GM04504 (cell line): Measurements from ENCODE around the gene SCYGR8.

Source experiments
- DNase-seq: peaks from one replicate; pipeline ENCODE4 v3.0.0-alpha.2; 2012; ENCODE audit warnings: low read depth

The SCYGR8 gene

DNA sequence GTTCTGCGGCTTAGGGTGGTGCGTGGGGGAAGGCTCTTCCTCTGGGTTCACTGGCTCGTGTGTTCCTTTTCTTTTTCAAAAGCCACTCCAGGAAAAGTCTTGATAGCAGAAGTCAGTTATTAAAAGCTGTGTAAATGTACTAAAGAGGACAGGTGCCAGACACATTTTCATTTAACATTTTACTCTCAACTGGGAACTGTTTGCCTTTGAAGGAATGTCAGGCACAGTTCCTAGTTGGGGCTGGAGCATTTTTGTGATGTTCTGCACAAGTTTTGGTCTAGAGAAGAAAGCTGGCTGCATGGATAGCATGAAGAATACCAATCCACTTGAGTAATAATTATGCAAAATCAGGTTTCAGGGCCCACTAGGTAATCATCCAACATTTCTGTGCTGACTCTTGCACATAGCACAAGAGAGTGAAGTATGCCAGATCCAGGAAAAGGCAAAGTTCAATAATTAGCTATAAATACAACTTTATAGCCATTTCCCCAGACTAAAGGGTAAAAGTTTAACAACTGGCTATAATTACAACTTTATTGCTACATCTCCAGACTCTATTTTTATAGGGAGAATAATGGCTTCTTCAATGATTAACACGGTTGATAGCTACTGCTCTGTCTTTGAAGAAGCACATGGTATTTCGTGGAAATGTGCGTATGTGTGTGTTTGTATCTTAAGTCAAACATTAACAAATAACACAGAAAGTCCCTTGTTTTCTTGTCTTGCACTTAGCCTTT lies 16.2 kb downstream of the SCYGR8 start:
- no peak for DNase-seq

DNA sequence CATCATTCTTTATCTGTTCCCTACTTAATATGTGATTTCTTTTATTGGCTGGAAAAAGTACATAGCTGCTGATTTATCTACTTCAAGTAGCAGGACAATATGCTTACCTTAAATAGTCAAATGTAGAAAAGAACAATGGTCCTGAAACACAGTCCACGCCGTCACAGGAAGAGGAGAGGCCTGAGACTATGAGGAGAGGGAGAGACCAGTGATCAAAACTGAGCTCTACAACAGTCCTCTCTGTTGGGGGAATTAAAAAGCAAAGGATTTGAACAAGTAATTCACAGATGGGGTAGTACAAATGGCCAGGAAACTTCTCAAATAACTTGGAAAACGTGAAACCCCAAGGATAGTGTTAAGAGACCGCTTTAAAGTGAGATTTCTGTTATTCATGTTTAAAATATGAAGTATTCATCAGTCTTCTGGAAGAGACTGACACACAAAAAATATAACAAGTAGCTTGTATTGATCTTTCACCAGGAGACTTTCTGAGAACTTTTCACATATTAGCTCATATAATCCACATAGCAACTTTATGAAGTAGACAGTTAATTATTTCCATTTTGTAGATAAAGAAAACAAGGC lies 20.2 kb downstream of the SCYGR8 start:
- no peak for DNase-seq

DNA sequence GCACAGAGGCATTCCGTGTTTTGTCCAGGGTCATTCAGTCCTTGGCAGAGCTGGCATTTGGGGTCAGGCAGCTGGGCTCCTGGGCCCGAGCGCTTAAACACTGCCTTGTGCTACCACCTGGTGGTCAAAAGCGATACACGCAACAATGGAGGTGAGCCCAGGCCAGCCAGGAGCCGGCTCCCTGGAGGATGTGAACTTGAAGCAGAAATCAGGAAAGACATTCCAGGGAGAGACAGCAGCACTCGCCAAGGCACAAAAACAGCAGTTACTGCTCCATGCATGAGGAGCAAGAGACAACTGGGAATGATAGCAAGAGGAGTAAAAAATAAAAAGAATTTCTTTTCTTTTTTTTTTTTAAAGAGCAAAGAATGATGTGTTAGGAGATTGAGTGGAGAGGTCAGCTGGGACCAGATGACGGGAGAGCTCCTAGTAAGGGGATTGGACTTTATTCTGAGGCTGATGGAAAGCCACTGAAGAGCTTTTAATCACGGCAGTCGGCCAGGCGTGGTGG lies 20.7 kb downstream of the SCYGR8 start:
- DNase-seq = peak; percentile 39

DNA sequence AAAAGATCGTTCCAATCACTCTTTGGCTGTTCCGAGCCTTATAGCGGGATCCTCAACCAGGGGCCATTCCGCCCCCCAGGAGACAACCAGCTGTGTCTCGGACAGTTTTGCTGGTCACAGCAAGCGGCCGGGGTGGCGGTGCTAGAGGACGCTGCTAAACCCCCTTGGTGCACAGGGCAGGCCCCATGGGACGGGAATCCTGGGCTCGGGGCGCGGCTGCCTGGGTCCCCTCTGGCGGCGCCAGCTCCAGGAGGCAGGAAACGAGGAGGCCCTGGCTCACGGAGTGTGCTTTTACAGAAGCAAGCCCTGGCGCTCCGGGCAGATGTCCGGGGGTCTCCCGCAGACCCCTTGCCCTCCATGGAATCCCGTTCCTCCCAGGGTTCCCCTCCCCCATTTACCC lies 22.1 kb downstream of the SCYGR8 start:
- no peak for DNase-seq

DNA sequence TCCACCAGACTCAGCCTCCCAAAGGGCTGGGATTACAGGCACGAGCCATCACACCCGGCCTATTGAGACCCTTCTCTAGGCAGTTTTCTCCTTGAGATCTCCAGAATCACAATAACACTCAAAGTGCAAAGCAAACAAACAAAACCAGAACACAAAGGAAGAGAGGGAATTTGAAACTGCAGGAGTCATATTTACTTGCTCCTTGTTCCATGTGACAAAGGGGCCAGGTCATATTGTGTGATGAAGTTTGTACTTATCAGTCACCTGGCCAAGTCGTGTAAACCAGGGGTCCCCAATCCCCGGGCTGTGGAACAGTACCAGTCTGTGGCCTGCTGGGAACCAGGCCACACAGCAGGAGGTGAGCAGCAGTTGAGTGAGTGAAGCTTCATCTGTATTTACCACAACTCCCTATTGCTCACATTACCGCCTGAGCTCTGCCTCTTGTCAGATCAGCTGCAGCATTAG lies 26.5 kb downstream of the SCYGR8 start:
- no peak for DNase-seq

DNA sequence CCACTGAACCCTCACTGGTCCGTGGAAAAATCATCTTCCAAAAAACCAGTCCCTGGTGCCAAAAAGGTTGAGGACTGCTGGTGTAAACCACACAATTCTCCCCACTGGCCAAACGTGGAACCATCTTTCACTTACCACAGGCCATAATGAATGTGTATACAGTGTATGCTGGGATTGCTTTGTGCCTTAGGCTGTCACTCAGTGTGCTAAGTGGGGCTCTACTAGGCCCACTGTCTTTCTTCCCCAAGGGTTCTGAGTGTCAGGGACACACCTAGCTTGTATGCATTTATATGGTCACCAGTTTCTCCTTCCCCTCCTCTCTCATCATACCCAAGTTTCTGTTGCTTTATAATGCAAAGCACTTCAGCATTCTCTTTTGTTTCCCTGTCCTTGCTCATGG lies 27.2 kb downstream of the SCYGR8 start:
- no peak for DNase-seq

DNA sequence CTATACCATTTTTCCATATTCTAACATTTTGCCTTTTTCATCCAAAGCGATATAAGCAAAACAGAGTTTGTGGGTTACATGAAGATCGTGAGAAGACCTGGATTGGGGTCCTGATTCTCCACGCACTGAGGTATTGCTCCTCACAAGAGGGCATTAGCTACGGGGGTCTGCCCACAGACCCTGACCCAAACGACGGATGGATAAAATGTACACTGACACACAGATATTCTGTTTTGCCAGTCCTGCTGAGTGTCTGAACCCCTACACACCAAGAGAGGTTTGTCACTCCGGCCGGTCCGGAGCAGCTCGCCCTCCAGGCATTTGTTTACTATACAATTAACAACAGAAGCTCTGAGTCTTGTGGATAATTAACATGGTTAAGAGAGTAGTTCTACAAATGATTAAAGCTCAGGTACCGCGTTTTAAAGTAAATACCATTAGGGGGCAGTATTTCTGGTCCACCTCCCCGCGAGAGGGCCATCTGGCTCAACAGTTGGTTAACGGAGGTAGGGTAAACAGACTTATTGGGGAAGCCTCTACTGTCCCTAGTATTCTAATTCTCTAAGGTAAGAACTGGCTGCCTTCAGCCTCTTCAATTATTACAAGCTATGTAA lies 28.4 kb downstream of the SCYGR8 start:
- DNase-seq = no peak

DNA sequence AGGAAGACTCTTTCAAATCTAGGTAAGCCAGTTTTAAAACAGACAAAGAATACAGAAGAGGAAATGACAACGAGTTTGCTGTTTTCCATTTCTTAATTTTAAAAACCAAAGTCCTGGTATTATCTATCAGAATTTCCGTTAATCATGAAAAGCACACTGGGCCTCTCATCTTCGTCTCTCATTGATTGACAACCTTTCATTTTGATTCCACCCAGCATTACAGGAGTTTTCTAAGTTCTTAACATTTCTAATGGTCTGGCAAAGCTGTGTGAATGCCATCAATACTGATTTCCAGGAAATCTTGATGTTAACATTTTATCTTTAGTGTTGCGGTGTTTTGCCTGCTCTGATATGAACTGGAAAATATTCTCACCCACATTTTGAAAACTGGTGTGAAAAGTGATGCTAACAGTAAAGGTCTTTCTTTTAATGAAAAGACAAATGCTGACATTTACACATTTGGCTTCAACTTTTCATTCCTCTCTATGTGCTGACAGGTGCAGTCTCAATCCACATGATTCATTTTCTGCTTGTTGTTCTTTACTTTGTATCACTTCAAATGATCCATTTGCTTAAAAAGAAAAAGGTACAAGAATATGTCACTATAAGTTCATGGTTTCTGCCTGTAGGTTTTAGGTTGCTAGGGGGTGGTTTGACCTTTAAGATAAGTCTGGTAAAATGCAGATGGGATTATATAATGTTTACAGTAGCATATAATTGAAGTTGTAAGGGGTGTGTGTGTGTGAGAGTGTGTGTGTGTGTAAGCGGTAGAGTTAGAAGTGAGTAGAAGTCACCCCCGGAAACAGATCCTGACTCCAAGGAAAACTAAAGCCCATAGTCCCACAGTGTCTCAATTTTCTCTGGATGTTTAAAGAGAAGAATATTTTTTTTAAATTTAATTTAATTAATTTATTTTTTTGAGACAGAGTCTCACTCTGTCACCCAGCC lies 29.5 kb downstream of the SCYGR8 start:
- no peak for DNase-seq

DNA sequence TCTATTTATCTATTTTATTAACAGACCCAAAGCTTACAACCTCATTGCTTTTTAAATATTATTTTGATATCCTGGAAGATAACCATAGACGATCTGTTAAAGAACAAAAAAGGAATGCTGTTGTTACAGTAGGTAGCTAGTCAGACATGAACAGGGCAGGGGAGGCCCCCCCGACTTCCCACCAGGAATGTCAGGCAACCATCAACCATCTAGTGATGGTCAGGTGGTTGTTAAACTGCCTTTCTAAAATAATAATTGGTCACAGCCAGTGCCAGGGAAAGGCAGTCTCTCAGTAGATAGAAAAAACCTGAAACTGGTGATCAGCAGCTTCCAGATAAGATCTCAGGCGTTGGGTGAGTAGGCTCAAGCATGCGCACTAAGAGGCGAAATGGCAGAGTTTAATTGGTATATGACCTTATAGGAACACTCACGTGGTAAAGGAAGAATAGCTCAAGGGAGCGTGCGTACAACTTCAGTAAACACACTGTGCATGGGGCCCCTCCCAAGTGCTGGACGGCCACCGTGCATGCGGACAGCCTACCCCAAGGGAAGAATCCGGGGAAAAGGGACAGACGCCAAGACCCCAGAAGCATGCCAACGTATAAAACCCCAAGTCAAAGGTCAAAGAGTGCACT lies 35.4 kb downstream of the SCYGR8 start:
- no peak for DNase-seq

DNA sequence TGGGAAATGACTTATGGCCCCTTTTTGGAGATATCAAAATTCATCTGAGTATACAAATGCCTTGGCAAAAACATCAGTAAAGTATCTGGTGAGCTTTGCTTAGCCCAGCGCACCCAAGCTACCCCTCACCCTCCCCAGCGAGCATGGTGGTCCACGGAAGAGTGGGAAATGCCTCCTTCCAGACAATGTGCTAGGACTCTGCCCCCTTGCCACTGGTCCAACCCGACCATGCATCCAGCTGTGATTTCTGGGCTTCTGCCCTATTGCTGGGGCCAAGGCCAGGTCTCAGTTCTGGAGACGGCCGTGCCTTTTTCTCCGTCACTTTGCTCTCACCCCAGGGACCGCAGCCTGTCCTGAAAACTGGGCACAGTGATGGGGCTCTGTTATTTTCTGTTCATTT lies 36.1 kb downstream of the SCYGR8 start:
- no peak for DNase-seq

DNA sequence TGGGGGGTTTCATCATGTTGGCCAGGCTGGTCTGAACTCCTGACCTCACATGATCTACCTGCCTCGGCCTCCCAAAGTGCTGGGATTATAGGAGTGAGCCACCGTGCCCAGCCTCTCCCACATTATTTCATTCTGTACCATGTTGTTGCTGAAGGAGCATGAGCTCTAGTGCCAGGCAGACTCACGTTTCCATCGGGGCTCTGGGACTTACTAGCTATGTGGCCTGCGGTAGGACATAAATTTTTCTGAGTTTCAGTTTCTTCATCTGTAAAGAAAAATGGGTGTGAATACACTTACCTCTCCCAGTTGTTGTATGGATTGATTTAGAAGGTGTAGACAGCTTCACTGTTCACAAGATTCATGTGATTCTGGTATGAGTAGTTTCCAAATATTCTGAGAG lies 37.1 kb downstream of the SCYGR8 start:
- DNase-seq = no peak

DNA sequence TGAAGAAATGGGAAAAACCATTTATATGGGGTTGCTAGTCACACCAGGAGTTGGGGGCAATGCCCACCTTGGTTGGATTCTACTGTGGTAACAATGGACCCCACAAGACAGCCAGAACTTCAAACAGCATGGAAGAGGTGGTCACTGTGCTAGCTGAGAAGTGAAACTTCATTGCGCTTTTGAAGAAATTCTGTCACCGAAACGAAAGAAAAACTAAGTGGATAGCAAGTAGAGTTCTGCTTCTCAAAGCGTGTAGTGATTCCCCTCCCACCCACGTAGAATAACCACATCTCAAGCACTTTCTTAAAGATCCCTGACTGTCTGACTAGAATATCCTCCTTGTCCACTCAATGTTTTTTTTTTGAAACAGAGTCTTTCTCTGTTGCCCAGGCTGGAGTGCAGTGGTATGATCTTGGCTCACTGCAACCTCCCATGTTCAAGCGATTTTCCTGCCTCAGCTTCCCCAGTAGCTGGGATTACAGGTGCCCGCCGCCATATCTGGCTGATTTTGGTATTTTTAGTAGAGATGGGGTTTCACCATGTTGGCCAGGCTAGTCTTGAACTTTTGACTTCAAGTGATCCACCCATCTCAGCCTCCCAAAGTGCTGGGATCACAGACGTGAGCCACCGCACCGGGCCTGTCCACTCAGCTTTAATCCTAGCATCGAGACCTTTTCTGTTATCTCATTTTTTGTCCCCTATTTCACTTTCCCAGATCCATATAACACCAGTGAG lies 37.9 kb downstream of the SCYGR8 start:
- no peak for DNase-seq

DNA sequence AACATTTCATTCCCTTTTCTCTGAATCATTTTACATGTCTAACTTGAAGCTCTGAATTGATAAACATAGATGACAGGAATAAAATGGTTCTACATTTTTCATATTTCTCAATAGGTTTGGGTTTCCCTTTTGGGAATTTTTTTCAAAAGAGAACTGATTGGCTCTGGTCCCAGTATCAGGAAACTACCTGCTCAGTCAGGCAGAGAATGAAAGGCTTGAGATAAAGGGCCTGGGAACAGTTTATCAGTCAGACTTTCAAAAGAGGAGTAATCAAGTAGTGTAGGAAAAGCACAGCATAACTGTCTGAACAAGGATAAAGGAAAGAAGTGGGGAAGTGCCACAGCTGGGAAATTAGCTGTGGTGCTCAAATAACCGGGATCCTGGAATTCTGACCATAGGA lies 39.6 kb downstream of the SCYGR8 start:
- no peak for DNase-seq

DNA sequence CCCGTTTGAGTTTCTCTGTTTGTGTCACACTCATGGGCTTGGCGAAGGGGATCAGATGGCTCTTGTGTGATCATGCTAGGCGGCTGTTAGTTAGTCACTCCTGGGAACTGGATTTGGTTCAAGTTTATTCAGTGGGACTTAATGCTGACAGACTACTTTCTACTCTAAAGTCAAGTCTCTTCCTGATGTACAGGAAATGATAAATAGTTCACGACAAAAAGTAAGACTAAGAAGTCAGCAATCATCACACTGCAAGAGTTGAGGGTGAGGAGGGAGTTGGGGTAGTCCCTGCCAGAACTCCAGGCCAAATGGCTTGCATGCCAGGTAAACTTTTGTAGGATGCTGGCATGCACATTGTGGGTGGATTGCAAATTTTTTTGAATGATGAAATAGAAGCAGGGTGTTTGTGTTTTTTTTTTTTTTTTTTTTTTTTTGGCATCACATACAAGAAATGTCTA lies 42.9 kb downstream of the SCYGR8 start:
- DNase-seq = no peak

DNA sequence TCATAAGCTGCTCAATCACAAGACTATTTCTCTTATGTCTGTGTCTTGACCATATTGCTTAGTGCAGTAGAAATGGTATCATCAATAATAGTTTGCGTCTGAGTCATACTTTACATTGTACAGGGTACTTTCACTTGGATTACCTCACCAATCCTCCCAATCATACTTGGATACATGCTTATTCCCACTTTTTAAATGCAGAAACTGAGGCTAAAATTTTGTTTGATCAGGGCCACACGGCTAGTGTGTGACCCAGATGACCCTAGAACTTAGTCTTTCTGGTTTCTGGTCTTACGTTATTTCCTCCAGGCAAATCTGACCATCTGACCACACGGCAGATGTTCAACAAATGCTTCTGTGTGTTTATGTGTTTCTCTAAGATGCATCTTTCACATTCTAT lies 44.1 kb downstream of the SCYGR8 start:
- DNase-seq = no peak

DNA sequence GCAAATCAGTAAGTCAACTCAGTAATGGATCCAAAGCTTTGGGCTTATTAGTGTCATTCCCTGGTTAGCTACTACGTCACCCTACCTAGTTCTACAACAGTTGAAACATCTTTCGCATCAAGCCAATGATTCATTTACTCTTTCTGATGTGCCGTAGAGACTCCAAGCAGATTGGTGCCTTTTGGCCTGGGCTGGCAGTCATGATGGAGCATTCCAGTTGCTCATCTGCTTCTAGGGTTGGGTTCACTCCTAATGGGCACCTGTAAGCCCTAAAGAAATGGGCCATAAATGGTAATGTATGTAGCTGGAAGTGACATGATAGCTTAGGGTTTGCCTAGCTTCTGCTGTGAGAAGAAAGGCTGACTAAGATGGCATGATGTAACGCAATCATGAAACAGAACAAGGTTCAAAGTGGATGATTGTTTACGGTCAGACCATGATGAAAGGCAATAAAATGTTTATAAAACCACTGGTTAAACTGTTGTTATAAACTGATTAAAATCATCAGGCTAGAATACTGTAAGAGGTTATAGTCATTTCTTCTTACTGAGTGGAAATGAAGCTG lies 47.5 kb downstream of the SCYGR8 start:
- no peak for DNase-seq
